HEK293 (cell line): ENCODE data around the gene KIF25.

Experiments used
- CTCF ChIA-PET: fragments of 350-600 bp; formaldehyde crosslinking; extraction: SDS; loops from one replicate; lab custom pipeline; 2021; ENCODE audit warnings: antibody characterized with exemption; lab: Yijun Ruan, JAX
- POLR2A ChIA-PET: fragments of 300-600 bp; formaldehyde crosslinking; extraction: SDS; loops from one replicate; lab custom pipeline; 2020; ENCODE audit warnings: antibody characterized with exemption, inconsistent platforms; lab: Yijun Ruan, JAX
- H3K27ac ChIP-seq: fragments of 200-500 bp; sonication (Bioruptor generic); 2 replicates; pipeline ENCODE4 v1.5.1; 2014; ENCODE audit warnings: low read depth, low read length, control low read depth, inconsistent platforms; ENCODE audit errors: extremely low read depth
- H3K36me3 ChIP-seq, 2 experiments: fragments of 200-500 bp in 1 of 2; sonication (Bioruptor generic) in 1 of 2; 1 replicate in 1 of 2; 2 replicates in 1 of 2; pipeline ENCODE4 v1.5.1; 2014 to 2017; ENCODE audit warnings: inconsistent platforms in 2 of 2, low read length in 2 of 2; ENCODE audit not compliant: control insufficient read depth in 2 of 2, insufficient read depth in 1 of 2
- H3K4me1 ChIP-seq: fragments of 200-500 bp; sonication (Bioruptor generic); 2 replicates; pipeline ENCODE4 v1.5.1; 2014; ENCODE audit warnings: mild to moderate bottlenecking, low read length, inconsistent platforms; ENCODE audit not compliant: control insufficient read depth, insufficient read depth
- H3K4me3 ChIP-seq: 2 replicates; pipeline ENCODE4 v1.5.1; 2011; ENCODE audit warnings: low read depth, mild to moderate bottlenecking, control low read depth, low read length, moderate library complexity
- H3K9me3 ChIP-seq: fragments of 200-500 bp; sonication (Bioruptor generic); 2 replicates; pipeline ENCODE4 v1.5.1; 2014; ENCODE audit warnings: low read depth, low read length, inconsistent platforms; ENCODE audit not compliant: control insufficient read depth, insufficient read depth
- BCL11A ChIP-seq: fragments of 450-650 bp; formaldehyde crosslinking; IDR thresholded peaks from 2 replicates; pipeline ENCODE4 v1.5.1; 2016; ENCODE audit warnings: low read depth, missing biosample characterization, missing genetic modification characterization
- GFI1B ChIP-seq: fragments of 450-650 bp; formaldehyde crosslinking; IDR thresholded peaks from 2 replicates; pipeline ENCODE4 v1.5.1; 2016; ENCODE audit warnings: missing biosample characterization, missing genetic modification characterization
- KLF1 ChIP-seq: fragments of 450-650 bp; formaldehyde crosslinking; IDR thresholded peaks from 2 replicates; pipeline ENCODE4 v1.5.1; 2016; ENCODE audit warnings: missing biosample characterization, missing genetic modification characterization
- KLF10 ChIP-seq: fragments of 450-650 bp; IDR thresholded peaks from 2 replicates; pipeline ENCODE4 v1.5.1; 2018; ENCODE audit warnings: missing biosample characterization, mild to moderate bottlenecking, missing genetic modification characterization
- KLF9 ChIP-seq: fragments of 450-650 bp; formaldehyde crosslinking; IDR thresholded peaks from 2 replicates; pipeline ENCODE4 v1.5.1; 2016; ENCODE audit warnings: missing biosample characterization, missing genetic modification characterization, low read depth
- ZBTB7A ChIP-seq: fragments of 450-650 bp; formaldehyde crosslinking; IDR thresholded peaks from 2 replicates; pipeline ENCODE4 v1.5.1; 2016; ENCODE audit warnings: low read depth, missing biosample characterization, missing genetic modification characterization
- ZEB2 ChIP-seq: fragments of 450-650 bp; formaldehyde crosslinking; IDR thresholded peaks from 2 replicates; pipeline ENCODE4 v1.5.1; 2016; ENCODE audit warnings: missing biosample characterization, missing genetic modification characterization
- ZNF140 ChIP-seq: fragments of 450-650 bp; formaldehyde crosslinking; IDR thresholded peaks from 2 replicates; pipeline ENCODE4 v1.5.1; 2016; ENCODE audit warnings: missing biosample characterization, missing genetic modification characterization
- ZNF175 ChIP-seq: fragments of 450-650 bp; formaldehyde crosslinking; IDR thresholded peaks from 2 replicates; pipeline ENCODE4 v1.5.1; 2016; ENCODE audit warnings: missing biosample characterization, missing genetic modification characterization
- ZNF223 ChIP-seq: fragments of 450-650 bp; formaldehyde crosslinking; IDR thresholded peaks from 2 replicates; pipeline ENCODE4 v1.5.1; 2016; ENCODE audit warnings: missing biosample characterization, missing genetic modification characterization
- ZNF423 ChIP-seq: fragments of 450-650 bp; formaldehyde crosslinking; IDR thresholded peaks from 2 replicates; pipeline ENCODE4 v1.5.1; 2016; ENCODE audit warnings: missing biosample characterization, missing genetic modification characterization
- ZNF529 ChIP-seq: fragments of 450-650 bp; formaldehyde crosslinking; IDR thresholded peaks from 2 replicates; pipeline ENCODE4 v1.5.1; 2017; ENCODE audit warnings: missing genetic modification characterization, missing biosample characterization; ENCODE audit not compliant: insufficient replicate concordance
- ZNF558 ChIP-seq: fragments of 450-650 bp; formaldehyde crosslinking; IDR thresholded peaks from 2 replicates; pipeline ENCODE4 v1.5.1; 2016; ENCODE audit warnings: missing biosample characterization, missing genetic modification characterization
- ZNF624 ChIP-seq: fragments of 450-650 bp; formaldehyde crosslinking; IDR thresholded peaks from 2 replicates; pipeline ENCODE4 v1.5.1; 2017; ENCODE audit warnings: missing biosample characterization, missing genetic modification characterization
- ZNF707 ChIP-seq: fragments of 450-650 bp; formaldehyde crosslinking; IDR thresholded peaks from 2 replicates; pipeline ENCODE4 v1.5.1; 2016; ENCODE audit warnings: missing biosample characterization, missing genetic modification characterization
- ZNF785 ChIP-seq: fragments of 450-650 bp; formaldehyde crosslinking; IDR thresholded peaks from 2 replicates; pipeline ENCODE4 v1.5.1; 2016; ENCODE audit warnings: missing biosample characterization, missing genetic modification characterization
- ZXDB ChIP-seq: fragments of 450-650 bp; formaldehyde crosslinking; IDR thresholded peaks from 2 replicates; pipeline ENCODE4 v1.5.1; 2016; ENCODE audit warnings: missing biosample characterization, missing genetic modification characterization
- TF ChIP-seq, protein P1 (sequence below): fragments of 450-650 bp; formaldehyde crosslinking; conservative IDR thresholded peaks from 2 replicates; pipeline ENCODE4 v1.5.1; 2016; ENCODE audit warnings: low read depth, missing biosample characterization, missing genetic modification characterization
- TF ChIP-seq, protein P2 (sequence below): fragments of 450-650 bp; formaldehyde crosslinking; IDR thresholded peaks from 2 replicates; pipeline ENCODE4 v1.5.1; 2016; ENCODE audit warnings: missing biosample characterization, missing genetic modification characterization
- TF ChIP-seq, protein P3 (sequence below): fragments of 450-650 bp; formaldehyde crosslinking; IDR thresholded peaks from 2 replicates; pipeline ENCODE4 v1.5.1; 2016; ENCODE audit warnings: missing biosample characterization, missing genetic modification characterization
- TF ChIP-seq, protein P4 (sequence below): fragments of 450-650 bp; formaldehyde crosslinking; IDR thresholded peaks from 2 replicates; pipeline ENCODE4 v1.5.1; 2016; ENCODE audit warnings: missing biosample characterization, missing genetic modification characterization, low read depth
- TF ChIP-seq, protein P5 (sequence below): fragments of 450-650 bp; formaldehyde crosslinking; IDR thresholded peaks from 2 replicates; pipeline ENCODE4 v1.5.1; 2017; ENCODE audit warnings: missing biosample characterization, missing genetic modification characterization

KIF25 gene

DNA sequence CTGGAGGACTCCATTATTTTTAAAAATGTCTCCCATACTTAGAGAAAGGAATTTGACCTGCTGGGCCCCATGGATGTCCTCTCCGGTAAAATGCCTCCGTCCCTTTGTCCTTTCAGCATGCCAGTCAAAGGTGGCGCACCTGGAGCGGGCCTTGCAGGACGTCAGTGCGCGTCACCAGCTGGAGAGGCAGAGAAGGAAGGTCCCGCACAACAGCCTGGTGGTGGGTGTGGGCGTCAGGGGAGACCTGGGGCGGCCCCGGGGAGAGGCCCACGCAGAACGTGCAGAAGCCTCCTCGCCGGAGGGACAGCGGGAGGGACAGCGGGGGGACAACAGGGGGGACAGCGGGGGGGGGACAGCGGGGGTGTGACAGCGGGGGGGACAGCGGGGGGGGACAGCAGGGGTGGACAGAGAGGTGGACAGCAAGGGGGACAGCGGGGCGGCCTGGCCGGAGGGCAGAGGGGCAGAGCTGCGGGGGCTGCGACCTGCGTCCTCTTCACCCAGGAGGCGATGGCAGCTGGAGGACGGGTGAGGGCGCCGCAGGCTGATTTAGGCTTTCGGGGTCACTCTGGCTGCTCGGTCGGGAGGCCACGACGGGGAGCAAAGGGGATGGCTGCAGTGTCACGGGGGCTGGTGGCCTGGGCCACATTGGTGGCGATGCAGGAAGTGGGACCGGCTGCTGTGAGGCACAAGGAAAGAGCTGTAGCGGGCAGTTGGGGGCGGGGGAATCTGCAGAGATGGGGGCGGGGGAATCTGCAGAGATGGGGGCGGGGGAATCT is 859 bp upstream of the KIF25 start:
- Histone ChIP-seq H3K4me1 (no peaks in the 10 kb centered on the region), H3K36me3 (no peaks in the 10 kb centered on the region), H3K4me3 (no peak overlapping the region), H3K9me3 (no peaks in the 10 kb centered on the region), H3K27ac (no peak overlapping the region)
- ChIA-PET CTCF (no interaction called here), POLR2A (interaction anchor here (1.1 kb wide), 1 partner anchor 17 kb away, joined by 3 read pairs; no protein-coding TSS in a partner anchor)
- TF ChIP-seq GFI1B (tag by site-specific recombination) (no peak), BCL11A (no peak), ZNF140 (tag by site-specific recombination) (no peak), ZNF529 (tag by site-specific recombination) (no peak), KLF1 (tag by site-specific recombination) (no peak), ZNF785 (no peak), ZBTB7A (tag by site-specific recombination) (no peak), ZNF624 (tag by site-specific recombination) (no peak), ZNF223 (tag by site-specific recombination) (no peak), ZNF558 (tag by site-specific recombination) (no peak), ZEB2 (tag by site-specific recombination) (no peak), KLF10 (tag by site-specific recombination) (no peak), KLF9 (tag by site-specific recombination) (no peak), ZNF707 (no peak)
- TF ChIP-seq, protein P1, sequence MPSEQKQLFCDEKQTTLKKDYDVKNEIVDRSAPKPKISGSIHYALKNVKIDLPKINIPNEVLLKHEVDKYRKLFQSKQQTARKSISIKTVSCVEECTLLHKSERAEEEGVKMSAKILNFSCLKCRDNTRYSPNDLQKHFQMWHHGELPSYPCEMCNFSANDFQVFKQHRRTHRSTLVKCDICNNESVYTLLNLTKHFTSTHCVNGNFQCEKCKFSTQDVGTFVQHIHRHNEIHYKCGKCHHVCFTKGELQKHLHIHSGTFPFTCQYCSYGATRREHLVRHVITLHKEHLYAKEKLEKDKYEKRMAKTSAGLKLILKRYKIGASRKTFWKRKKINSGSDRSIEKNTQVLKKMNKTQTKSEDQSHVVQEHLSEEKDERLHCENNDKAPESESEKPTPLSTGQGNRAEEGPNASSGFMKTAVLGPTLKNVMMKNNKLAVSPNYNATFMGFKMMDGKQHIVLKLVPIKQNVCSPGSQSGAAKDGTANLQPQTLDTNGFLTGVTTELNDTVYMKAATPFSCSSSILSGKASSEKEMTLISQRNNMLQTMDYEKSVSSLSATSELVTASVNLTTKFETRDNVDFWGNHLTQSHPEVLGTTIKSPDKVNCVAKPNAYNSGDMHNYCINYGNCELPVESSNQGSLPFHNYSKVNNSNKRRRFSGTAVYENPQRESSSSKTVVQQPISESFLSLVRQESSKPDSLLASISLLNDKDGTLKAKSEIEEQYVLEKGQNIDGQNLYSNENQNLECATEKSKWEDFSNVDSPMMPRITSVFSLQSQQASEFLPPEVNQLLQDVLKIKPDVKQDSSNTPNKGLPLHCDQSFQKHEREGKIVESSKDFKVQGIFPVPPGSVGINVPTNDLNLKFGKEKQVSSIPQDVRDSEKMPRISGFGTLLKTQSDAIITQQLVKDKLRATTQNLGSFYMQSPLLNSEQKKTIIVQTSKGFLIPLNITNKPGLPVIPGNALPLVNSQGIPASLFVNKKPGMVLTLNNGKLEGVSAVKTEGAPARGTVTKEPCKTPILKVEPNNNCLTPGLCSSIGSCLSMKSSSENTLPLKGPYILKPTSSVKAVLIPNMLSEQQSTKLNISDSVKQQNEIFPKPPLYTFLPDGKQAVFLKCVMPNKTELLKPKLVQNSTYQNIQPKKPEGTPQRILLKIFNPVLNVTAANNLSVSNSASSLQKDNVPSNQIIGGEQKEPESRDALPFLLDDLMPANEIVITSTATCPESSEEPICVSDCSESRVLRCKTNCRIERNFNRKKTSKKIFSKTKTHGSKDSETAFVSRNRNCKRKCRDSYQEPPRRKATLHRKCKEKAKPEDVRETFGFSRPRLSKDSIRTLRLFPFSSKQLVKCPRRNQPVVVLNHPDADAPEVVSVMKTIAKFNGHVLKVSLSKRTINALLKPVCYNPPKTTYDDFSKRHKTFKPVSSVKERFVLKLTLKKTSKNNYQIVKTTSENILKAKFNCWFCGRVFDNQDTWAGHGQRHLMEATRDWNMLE (tag by site-specific recombination), result no peak
- TF ChIP-seq, protein P2, sequence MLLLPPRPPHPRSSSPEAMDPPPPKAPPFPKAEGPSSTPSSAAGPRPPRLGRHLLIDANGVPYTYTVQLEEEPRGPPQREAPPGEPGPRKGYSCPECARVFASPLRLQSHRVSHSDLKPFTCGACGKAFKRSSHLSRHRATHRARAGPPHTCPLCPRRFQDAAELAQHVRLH (tag by site-specific recombination), result no peak
- TF ChIP-seq, protein P3, sequence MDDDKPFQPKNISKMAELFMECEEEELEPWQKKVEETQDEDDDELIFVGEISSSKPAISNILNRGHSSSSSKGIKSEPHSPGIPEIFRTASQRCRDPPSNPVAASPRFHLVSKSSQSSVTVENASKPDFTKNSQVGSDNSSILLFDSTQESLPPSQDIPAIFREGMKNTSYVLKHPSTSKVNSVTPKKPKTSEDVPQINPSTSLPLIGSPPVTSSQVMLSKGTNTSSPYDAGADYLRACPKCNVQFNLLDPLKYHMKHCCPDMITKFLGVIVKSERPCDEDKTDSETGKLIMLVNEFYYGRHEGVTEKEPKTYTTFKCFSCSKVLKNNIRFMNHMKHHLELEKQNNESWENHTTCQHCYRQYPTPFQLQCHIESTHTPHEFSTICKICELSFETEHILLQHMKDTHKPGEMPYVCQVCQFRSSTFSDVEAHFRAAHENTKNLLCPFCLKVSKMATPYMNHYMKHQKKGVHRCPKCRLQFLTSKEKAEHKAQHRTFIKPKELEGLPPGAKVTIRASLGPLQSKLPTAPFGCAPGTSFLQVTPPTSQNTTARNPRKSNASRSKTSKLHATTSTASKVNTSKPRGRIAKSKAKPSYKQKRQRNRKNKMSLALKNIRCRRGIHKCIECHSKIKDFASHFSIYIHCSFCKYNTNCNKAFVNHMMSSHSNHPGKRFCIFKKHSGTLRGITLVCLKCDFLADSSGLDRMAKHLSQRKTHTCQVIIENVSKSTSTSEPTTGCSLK, result no peak

DNA sequence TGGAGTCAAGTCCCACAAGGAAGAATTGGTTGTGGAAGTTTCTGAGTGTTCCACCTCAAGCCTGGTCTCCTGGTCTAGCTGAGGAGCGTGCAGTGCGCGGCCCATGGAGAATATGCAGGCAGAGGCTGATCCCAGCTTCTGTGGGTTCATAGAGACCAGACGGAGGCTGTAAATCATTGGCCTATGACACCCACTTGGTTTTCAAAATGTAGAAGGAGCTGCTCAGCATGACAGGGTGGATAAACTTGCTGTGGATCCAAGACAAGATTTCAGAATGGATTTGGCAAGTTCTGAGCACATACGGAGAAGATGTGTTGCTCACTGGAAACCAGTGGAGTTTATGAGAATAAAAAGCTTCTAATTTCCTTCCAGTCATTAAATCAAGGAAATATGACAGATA is 744 bp downstream of the KIF25 start:
- Histone ChIP-seq H3K36me3 (no peaks in the 10 kb centered on the region), H3K27ac (no peak overlapping the region), H3K4me1 (no peaks in the 10 kb centered on the region), H3K9me3 (no peaks in the 10 kb centered on the region), H3K4me3 (no peak overlapping the region)
- ChIA-PET POLR2A (interaction anchor here (1.7 kb wide), 1 partner anchor 9 kb away, joined by 4 read pairs; no protein-coding TSS in a partner anchor), CTCF (interaction anchor here (0.7 kb wide), 1 partner anchor 17 kb away, joined by 3 read pairs; no protein-coding TSS in a partner anchor)
- TF ChIP-seq, protein P4, sequence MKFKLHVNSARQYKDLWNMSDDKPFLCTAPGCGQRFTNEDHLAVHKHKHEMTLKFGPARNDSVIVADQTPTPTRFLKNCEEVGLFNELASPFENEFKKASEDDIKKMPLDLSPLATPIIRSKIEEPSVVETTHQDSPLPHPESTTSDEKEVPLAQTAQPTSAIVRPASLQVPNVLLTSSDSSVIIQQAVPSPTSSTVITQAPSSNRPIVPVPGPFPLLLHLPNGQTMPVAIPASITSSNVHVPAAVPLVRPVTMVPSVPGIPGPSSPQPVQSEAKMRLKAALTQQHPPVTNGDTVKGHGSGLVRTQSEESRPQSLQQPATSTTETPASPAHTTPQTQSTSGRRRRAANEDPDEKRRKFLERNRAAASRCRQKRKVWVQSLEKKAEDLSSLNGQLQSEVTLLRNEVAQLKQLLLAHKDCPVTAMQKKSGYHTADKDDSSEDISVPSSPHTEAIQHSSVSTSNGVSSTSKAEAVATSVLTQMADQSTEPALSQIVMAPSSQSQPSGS (tag by site-specific recombination), result no peak
- TF ChIP-seq ZNF423 (tag by site-specific recombination) (no peak), ZXDB (tag by site-specific recombination) (no peak), ZNF175 (no peak)
- TF ChIP-seq, protein P5, sequence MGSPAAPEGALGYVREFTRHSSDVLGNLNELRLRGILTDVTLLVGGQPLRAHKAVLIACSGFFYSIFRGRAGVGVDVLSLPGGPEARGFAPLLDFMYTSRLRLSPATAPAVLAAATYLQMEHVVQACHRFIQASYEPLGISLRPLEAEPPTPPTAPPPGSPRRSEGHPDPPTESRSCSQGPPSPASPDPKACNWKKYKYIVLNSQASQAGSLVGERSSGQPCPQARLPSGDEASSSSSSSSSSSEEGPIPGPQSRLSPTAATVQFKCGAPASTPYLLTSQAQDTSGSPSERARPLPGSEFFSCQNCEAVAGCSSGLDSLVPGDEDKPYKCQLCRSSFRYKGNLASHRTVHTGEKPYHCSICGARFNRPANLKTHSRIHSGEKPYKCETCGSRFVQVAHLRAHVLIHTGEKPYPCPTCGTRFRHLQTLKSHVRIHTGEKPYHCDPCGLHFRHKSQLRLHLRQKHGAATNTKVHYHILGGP (tag by site-specific recombination), result no peak
